Mucosa of rectum (tissue), 2 donors: ENCODE data around the gene ZER1.
"Not testable (repeated sequence)": the region's sequence is repeated elsewhere in the genome, so short reads cannot be mapped to it uniquely, and the experiment has no call there.

Experiments used
- H3K27ac ChIP-seq, 2 donors: one replicate each; pipeline ENCODE4 v1.7.0; 2013; ENCODE audit warnings: inconsistent platforms in 2 of 2, low read depth in 2 of 2, low read length in 2 of 2
- H3K27me3 ChIP-seq, 2 donors: one replicate each; pipeline ENCODE4 v1.7.0; 2013; ENCODE audit warnings: low read length in 2 of 2; ENCODE audit not compliant: control insufficient read depth in 2 of 2, insufficient read depth in 2 of 2
- H3K36me3 ChIP-seq, 2 donors: one replicate each; pipeline ENCODE4 v1.7.0; 2013; ENCODE audit warnings: low read length in 2 of 2; ENCODE audit not compliant: control insufficient read depth in 2 of 2, insufficient read depth in 2 of 2
- H3K4me1 ChIP-seq, 2 donors: one replicate each; pipeline ENCODE4 v1.7.0; 2013; ENCODE audit warnings: low read length in 2 of 2, mild to moderate bottlenecking in 1 of 2; ENCODE audit not compliant: control insufficient read depth in 2 of 2, insufficient read depth in 2 of 2
- H3K4me3 ChIP-seq, 2 donors: one replicate each; pipeline ENCODE4 v1.7.0; 2013; ENCODE audit warnings: low read length in 2 of 2
- H3K9ac ChIP-seq, 2 donors: one replicate each; pipeline ENCODE4 v1.7.0; 2013; ENCODE audit warnings: low read length in 2 of 2, low read depth in 1 of 2, mild to moderate bottlenecking in 1 of 2
- H3K9me3 ChIP-seq, 2 donors: one replicate each; pipeline ENCODE4 v1.7.0; 2013; ENCODE audit warnings: low read length in 2 of 2; ENCODE audit not compliant: control insufficient read depth in 2 of 2
- donor health status: healthy.
- donor health status: Normal muscosa, but diverticular disease.

ZER1 gene

DNA sequence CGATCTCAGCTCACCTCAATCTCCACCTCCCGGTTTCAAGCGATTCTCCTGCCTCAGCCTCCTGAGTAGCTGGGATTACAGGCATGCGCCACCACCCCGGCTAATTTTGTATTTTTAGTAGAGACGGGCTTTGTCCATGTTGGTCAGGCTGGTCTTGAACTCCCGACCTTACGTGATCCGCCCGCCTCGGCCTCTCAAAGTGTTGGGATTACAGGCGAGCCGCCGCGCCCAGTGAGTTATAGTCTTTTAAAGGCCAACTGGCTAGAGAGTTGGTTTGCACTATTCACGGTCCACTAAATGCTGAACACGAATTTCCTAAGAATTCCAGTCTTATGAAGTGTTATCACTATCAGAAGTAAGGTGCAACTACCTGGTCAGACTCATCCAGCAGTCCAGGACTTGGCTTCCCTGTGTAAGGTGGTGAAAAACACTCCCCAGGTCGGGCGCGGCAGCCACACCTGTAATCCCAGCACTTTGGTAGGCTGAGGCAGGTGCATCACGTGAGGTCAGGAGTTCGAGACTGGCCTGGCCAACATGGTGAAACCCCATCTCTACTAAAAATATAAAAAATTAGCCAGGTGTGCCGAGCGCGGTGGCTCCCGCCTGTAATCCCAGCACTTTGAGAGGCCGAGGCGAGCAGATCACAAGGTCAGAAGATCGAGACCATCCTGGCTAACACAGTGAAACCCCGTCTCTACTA is 72.5 kb downstream of the ZER1 start:
- not testable (repeated sequence) for H3K4me3 ChIP-seq, H3K9me3 ChIP-seq, H3K27me3 ChIP-seq, H3K27ac ChIP-seq, H3K9ac ChIP-seq, H3K4me1 ChIP-seq
- H3K36me3 ChIP-seq: peaks cover 10 to 16% of the 10 kb centered on the region in 2 donors

DNA sequence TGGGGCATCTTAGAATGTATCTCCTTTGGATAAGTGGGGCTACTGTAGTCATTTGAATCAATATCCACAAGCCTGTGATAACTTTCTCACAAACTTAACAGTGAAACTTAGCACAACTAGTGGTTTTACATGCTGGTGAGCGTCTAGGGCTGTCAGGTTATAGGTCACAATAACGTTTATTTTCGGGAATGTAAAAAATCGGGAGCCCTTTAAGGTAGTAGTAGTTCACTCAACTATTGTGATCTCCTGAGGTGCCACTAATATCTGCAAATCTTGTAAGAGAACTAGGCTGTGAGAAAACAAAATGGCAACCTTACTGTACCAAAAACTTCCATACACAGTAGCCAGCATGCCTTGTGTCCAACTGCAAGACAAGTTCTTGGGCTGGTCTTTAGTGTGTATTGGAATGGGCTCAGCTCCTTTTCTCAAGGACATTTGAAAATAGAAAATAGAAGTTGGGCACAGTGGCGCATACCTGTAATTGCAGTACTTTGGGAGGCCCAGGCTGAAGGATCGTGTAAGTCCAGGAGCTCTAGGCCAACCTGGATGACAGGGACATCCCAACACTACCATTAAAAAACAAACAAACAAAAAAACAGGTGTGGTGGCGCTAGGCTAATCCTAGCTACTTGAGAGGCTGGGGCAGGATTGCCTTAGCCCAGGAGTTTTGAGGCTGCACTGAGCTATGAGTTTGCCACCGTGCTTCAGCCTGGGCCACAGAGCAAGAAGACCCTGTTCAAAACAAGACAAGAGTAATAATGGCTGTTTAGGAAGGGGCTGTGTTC is 74.6 kb downstream of the ZER1 start:
- Histone ChIP-seq H3K9ac (no peak overlapping the region), H3K27me3 (no peaks in the 10 kb centered on the region), H3K9me3 (no peaks in the 10 kb centered on the region), H3K4me1 (no peaks in the 10 kb centered on the region), H3K27ac (no peak overlapping the region), H3K36me3 (peaks cover 29 to 37% of the 10 kb centered on the region in 2 donors), H3K4me3 (no peak overlapping the region)

DNA sequence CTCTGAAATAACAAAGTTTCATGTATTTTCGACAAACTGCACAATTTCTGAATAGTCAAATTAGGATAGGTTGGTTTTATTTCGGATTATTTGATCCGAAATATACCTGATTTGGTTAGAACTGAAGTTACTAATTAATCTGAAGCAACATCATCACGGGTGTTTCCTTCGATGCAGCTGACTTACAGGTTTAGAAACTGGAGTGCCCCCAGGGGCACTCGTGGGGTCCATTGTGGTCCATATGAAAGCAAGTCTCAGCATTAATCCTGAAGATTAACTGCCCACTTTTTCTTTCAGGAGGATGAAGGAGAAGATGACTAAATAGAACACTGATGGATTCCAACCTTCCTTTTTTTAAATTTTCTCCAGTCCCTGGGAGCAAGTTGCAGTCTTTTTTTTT is 77.4 kb downstream of the ZER1 start:
- H3K9ac ChIP-seq: no peak overlapping the region
- no peaks in the 10 kb centered on the region for H3K9me3 ChIP-seq
- H3K27me3 ChIP-seq: no peaks in the 10 kb centered on the region
- no peak overlapping the region for H3K27ac ChIP-seq
- peaks cover 8 to 10% of the 10 kb centered on the region in 2 donors for H3K4me1 ChIP-seq
- no peak overlapping the region for H3K4me3 ChIP-seq
- peaks cover 37 to 44% of the 10 kb centered on the region in 2 donors for H3K36me3 ChIP-seq

DNA sequence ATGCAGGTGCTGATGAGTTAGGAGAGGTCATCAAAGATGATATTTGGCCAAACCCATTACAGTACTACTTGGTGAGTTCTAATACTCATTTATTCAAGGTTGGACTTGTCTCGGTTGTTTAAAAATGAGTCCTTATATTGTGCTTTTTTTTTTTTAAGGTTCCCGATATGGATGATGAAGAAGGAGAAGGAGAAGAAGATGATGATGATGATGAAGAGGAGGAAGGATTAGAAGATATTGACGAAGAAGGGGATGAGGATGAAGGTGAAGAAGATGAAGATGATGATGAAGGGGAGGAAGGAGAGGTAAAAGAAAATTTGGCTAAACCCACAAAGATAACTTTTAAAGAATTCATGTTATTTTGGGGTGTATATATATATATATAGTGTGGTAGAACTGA is 78.0 kb downstream of the ZER1 start:
- not testable (repeated sequence) for H3K4me1 ChIP-seq, H3K27ac ChIP-seq, H3K27me3 ChIP-seq, H3K4me3 ChIP-seq, H3K9ac ChIP-seq, H3K9me3 ChIP-seq
- peaks cover 37 to 44% of the 10 kb centered on the region in 2 donors for H3K36me3 ChIP-seq

DNA sequence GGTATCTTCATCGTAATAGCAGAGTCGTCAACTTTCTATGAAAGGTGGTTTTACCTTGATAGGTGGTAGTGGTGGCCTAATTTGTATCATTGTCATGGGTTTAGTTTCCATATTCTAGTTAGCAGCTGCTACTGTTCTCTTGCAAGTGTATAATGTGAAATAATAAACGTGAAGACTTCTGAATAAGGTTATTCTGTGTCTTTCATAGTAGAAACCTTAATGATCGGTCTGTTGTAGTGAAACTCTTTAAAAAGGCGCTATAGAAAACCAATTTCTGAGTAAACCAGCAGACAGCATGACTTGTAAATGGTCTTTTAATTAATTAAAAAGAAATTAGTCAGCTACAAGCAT is 81.1 kb downstream of the ZER1 start:
- peak overlapping the region; percentile 72 to 82 for H3K9ac ChIP-seq
- H3K9me3 ChIP-seq: no peaks in the 10 kb centered on the region
- H3K4me1 ChIP-seq: peaks cover 24 to 26% of the 10 kb centered on the region in 2 donors
- peak overlapping the region; percentile 65 to 89 for H3K4me3 ChIP-seq
- H3K36me3 ChIP-seq: peaks cover 33% of the 10 kb centered on the region in 2 donors
- peak overlapping the region; percentile 25 to 32 for H3K27ac ChIP-seq
- H3K27me3 ChIP-seq: no peaks in the 10 kb centered on the region

DNA sequence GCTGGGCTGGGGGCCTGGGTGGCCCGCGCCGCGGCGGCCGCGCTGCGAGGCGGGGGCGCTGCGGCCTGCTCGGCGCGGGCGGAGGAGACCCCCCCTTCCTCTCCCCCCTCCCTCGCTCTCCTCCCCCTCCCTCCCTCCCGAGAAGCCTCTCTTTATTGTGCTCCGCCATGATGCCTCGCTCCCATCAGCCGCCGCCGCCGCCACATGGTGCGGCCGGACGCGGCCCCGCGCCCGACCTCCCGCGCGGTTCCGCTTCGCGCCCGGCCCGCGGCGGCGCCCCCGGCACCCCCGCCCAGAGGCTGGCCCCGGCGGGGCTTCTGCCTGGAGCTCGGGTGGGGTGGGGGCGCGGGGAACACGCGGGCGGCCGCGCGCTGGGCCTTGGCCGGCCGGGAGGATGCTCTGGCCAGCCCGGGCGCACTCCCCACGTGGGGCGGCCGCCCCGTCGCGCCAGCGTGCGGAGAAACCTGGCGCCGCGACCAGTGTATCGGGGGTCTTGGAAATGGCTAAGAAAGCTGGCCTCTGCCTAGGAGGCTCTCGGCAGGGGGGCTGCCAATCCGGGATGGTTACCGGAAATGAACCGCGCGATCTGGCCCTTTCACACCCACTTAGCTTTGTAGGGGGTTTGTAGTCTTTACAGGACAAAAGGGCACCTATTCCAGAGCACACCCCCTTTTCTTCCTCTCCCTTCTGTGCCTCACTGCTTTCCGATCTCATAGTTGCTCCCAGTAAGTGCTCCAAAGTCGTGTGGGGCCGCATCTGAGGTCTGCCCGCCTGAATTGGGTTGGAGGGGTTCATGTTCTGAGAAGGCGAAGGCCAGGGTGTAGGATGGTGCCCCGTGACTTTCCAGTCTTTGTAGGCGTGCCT is 81.7 kb downstream of the ZER1 start:
- Histone ChIP-seq H3K4me3 (peak overlapping the region; percentile 65 to 89), H3K27ac (peak overlapping the region; percentile 25 to 32)

DNA sequence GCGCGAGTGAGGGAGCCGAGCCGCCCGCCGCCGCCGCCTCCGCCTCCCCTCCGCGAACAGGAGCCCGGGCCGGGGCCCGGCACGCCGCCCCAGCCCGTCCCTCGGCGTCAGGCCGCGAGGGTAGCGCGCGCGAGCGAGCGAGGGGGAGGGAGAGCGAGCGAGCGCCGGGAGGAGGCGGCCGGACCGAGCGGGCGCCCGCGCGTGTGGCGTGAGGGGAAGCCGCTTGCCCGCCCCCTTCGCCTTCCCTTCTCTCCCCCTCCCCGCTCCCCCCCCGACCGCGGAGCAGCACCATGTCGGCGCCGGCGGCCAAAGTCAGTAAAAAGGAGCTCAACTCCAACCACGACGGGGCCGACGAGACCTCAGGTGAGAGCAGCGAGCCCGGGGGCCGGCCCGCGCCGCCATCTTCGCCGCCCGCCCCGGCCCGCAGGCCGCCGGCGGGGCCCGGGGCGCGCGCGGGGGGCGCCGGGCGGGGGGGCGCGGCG is 82.4 kb downstream of the ZER1 start:
- H3K4me1 ChIP-seq: peaks cover 36 to 39% of the 10 kb centered on the region in 2 donors
- peak overlapping the region in 1 of 2 donors; percentile 77 for H3K9ac ChIP-seq
- H3K36me3 ChIP-seq: peaks cover 28 to 29% of the 10 kb centered on the region in 2 donors
- peak overlapping the region; percentile 20 to 70 for H3K4me3 ChIP-seq
- peak overlapping the region; percentile 81 to 92 for H3K27ac ChIP-seq
- no peaks in the 10 kb centered on the region for H3K9me3 ChIP-seq
- no peaks in the 10 kb centered on the region for H3K27me3 ChIP-seq

More for the DNA sequence above, 81.7 kb downstream of the ZER1 start:
- H3K9ac ChIP-seq: peak overlapping the region; percentile 72 to 82
- no peaks in the 10 kb centered on the region for H3K27me3 ChIP-seq
- peaks cover 30% of the 10 kb centered on the region in 2 donors for H3K36me3 ChIP-seq
- peaks cover 29 to 32% of the 10 kb centered on the region in 2 donors for H3K4me1 ChIP-seq
- H3K9me3 ChIP-seq: no peaks in the 10 kb centered on the region

DNA sequence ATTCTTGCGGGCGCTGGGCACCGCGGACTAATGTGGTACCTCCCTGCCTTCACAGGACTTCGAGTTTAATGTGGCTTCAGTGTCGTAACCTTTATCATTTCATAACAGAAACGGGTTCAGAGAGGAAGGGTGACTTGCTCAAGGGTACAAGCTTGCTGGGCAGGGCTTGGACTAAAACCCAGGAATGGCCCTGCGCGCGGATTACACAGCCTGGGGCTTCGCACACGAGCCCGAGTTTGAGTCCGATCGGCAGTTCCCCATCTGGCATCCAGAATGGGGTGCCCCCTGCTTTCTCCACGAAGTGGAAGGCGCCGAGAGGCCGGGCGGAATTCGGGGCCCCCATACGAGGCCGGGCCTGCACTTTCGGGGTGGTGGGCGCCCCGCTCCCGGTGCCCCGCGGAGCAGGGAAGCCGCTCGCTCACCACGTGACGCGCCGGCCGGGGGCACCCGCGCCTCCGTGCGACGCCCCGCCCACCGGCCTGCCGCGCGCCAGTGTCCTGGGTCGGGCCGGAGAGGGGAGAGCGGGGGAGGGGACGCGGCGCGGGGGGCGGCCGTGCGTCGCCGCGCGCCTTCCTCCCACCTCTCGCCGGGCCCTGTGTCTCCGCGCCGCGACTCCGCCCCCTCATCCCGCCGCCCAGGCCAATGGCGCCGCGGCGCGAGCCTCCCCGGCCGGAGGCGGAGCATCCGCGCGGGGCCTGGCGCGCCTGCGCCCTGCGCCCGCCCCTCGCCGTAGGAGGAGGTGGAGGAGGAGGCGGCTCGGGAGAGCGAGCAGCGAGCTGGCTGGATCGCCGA is 83.0 kb downstream of the ZER1 start, which contains the start of gene SET:
TSS of gene SET (plus strand) at position 722 of the 792 bp plus-strand sequence. CDS start 361 bp downstream, outside the sequence.
- H3K9ac ChIP-seq: peak within 1 kb of the TSS; percentile 73 to 82
- peak within 1 kb of the TSS; percentile 70 to 89 for H3K4me3 ChIP-seq
- peak within 1 kb of the TSS; percentile 84 to 92 for H3K27ac ChIP-seq
- H3K9me3 ChIP-seq: no peaks in the 10 kb centered on the region
- peaks cover 36 to 39% of the 10 kb centered on the region in 2 donors for H3K4me1 ChIP-seq
- H3K27me3 ChIP-seq: no peaks in the 10 kb centered on the region
- H3K36me3 ChIP-seq: peaks cover 21 to 23% of the 10 kb centered on the region in 2 donors

GRCh38 chr9:128687453-128687852 is 84.3 kb downstream of the ZER1 start:
- Histone ChIP-seq H3K27me3 (no peaks in the 10 kb centered on the region), H3K4me3 (no peak overlapping the region), H3K9me3 (no peaks in the 10 kb centered on the region), H3K27ac (no peak overlapping the region), H3K36me3 (peaks cover 9 to 11% of the 10 kb centered on the region in 2 donors), H3K9ac (no peak overlapping the region), H3K4me1 (peaks cover 41 to 43% of the 10 kb centered on the region in 2 donors)
